HPDE6-E6E7 (cell line): ENCODE data around the gene UBE3A.

ENCODE experiments used
- DNase-seq: peaks from one replicate; pipeline ENCODE4 v3.0.0; 2011; ENCODE audit warnings: missing footprints; ENCODE audit errors: extremely low spot score

Gene UBE3A

GRCh38 chr15:25403771-25404170, 35.1 kb downstream of the UBE3A start:
- no peak for DNase-seq

- no peak for DNase-seq
These were observed 36.5 kb downstream of the UBE3A start for GRCh38 chr15:25402342-25402741.

- no peak for DNase-seq
These were observed 37.3 kb downstream of the UBE3A start for GRCh38 chr15:25401501-25401900.

- no peak for DNase-seq
These were observed 41.7 kb downstream of the UBE3A start for GRCh38 chr15:25397100-25397499.

GRCh38 chr15:25394898-25395297, 43.9 kb downstream of the UBE3A start:
- DNase-seq = no peak

- DNase-seq = no peak
These were observed 46.0 kb downstream of the UBE3A start for GRCh38 chr15:25392806-25393205.

GRCh38 chr15:25391971-25392721, 46.7 kb downstream of the UBE3A start:
- DNase-seq = no peak

- DNase-seq = no peak
These were observed 52.8 kb downstream of the UBE3A start for GRCh38 chr15:25385986-25386385.

GRCh38 chr15:25381579-25381978, 57.2 kb downstream of the UBE3A start:
- DNase-seq = no peak

GRCh38 chr15:25378501-25378901, 60.3 kb downstream of the UBE3A start:
- no peak for DNase-seq

GRCh38 chr15:25375557-25375956, 63.3 kb downstream of the UBE3A start:
- DNase-seq = no peak

GRCh38 chr15:25374143-25374542, 64.7 kb downstream of the UBE3A start:
- DNase-seq = no peak

GRCh38 chr15:25372298-25372697, 66.5 kb downstream of the UBE3A start:
- DNase-seq = no peak

- no peak for DNase-seq
These were observed 70.0 kb downstream of the UBE3A start for GRCh38 chr15:25368850-25369249.

- no peak for DNase-seq
These were observed 72.8 kb downstream of the UBE3A start for GRCh38 chr15:25366058-25366457.

- no peak for DNase-seq
These were observed 76.3 kb downstream of the UBE3A start for GRCh38 chr15:25362545-25362944.

- no peak for DNase-seq
These were observed 91.1 kb downstream of the UBE3A start for GRCh38 chr15:25347707-25348106.

- DNase-seq = no peak
These were observed 92.5 kb downstream of the UBE3A start for GRCh38 chr15:25346371-25346770.

GRCh38 chr15:25345943-25346342, 92.9 kb downstream of the UBE3A start:
- DNase-seq = no peak

- no peak for DNase-seq
These were observed 96.2 kb downstream of the UBE3A start for GRCh38 chr15:25342629-25343028.

- no peak for DNase-seq
These were observed 99.4 kb downstream of the UBE3A start for GRCh38 chr15:25339431-25339830.

- DNase-seq = no peak
These were observed 103.5 kb downstream of the UBE3A start for GRCh38 chr15:25335279-25335678.

GRCh38 chr15:25333049-25333448, 105.8 kb downstream of the UBE3A start:
- DNase-seq = no peak

- no peak for DNase-seq
These were observed 106.5 kb downstream of the UBE3A start for GRCh38 chr15:25332306-25332705.
